ENCODE measurements around the gene GJD4.

GJD4 gene

GRCh38 chr10:35607475-35608327 lies 2.6 kb downstream of the GJD4 start:
- no peaks in the 10 kb centered on the region for H3K79me2 ChIP-seq (ENCODE audit: insufficient read depth, low read length)
- H2AFZ ChIP-seq (ENCODE audit: low read length), result no peak overlapping the region
- H3K27me3 ChIP-seq (ENCODE audit: insufficient read depth, low read length, poor library complexity, severe bottlenecking), result no peaks in the 10 kb centered on the region
- no peak overlapping the region for H3K4me3 ChIP-seq (ENCODE audit: low read length, poor library complexity, severe bottlenecking)
- H3K9me2 ChIP-seq (replicated peaks; ENCODE audit: low read depth, low read length), result no peaks in the 10 kb centered on the region
- no peaks in the 10 kb centered on the region for H3F3A ChIP-seq (ENCODE audit: low read depth)
- H4K20me1 ChIP-seq (ENCODE audit: insufficient read depth, low read length, poor library complexity, severe bottlenecking), result no peaks in the 10 kb centered on the region
- H3K9ac ChIP-seq (ENCODE audit: low read depth, low read length, poor library complexity, severe bottlenecking), result no peak overlapping the region
- no peaks in the 10 kb centered on the region for H3K36me3 ChIP-seq (ENCODE audit: insufficient read depth, low read length)
- no peak overlapping the region for H3K4me2 ChIP-seq (ENCODE audit: low read depth, low read length, poor library complexity, severe bottlenecking)
- no peaks in the 10 kb centered on the region; the same call in 1 of the 2 replicates for H3K9me3 ChIP-seq (ENCODE audit: insufficient read depth, low read depth, low read length)
- no peaks in the 10 kb centered on the region for H3K4me1 ChIP-seq (ENCODE audit: insufficient read depth, low read length, poor library complexity, severe bottlenecking)
- TF ChIP-seq CTCF (conservative IDR thresholded peaks at IDR 0.05; ENCODE audit: low read length), result no peak
- no peak for TF ChIP-seq EZH2phosphoT487 (IDR thresholded peaks at IDR 0.05; ENCODE audit: borderline replicate concordance)

DNA sequence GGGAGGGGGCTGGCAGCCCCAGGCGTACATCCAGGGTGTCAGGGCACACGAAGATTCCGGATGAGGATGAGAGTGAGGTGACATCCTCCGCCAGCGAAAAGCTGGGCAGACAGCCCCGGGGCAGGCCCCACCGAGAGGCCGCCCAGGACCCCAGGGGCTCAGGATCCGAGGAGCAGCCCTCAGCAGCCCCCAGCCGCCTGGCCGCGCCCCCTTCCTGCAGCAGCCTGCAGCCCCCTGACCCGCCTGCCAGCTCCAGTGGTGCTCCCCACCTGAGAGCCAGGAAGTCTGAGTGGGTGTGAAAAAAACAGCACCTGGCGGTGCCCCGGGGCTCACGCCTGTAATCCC lies 3.2 kb downstream of the GJD4 start:
- Histone ChIP-seq H3K79me2 (ENCODE audit: insufficient read depth, low read length) (no peaks in the 10 kb centered on the region), H3K4me1 (ENCODE audit: insufficient read depth, low read length, poor library complexity, severe bottlenecking) (no peaks in the 10 kb centered on the region), H3K4me3 (ENCODE audit: low read length, poor library complexity, severe bottlenecking) (no peak overlapping the region), H3K4me2 (ENCODE audit: low read depth, low read length, poor library complexity, severe bottlenecking) (no peak overlapping the region), H3K36me3 (ENCODE audit: insufficient read depth, low read length) (no peaks in the 10 kb centered on the region), H3K9me3 (ENCODE audit: insufficient read depth, low read depth, low read length) (no peaks in the 10 kb centered on the region; the same call in 1 of the 2 replicates), H3K9me2 (replicated peaks; ENCODE audit: low read depth, low read length) (no peaks in the 10 kb centered on the region), H3K27me3 (ENCODE audit: insufficient read depth, low read length, poor library complexity, severe bottlenecking) (no peaks in the 10 kb centered on the region), H3K9ac (ENCODE audit: low read depth, low read length, poor library complexity, severe bottlenecking) (no peak overlapping the region), H4K20me1 (ENCODE audit: insufficient read depth, low read length, poor library complexity, severe bottlenecking) (no peaks in the 10 kb centered on the region), H3F3A (ENCODE audit: low read depth) (no peaks in the 10 kb centered on the region), H2AFZ (ENCODE audit: low read length) (no peak overlapping the region)
- no peak for TF ChIP-seq CTCF (conservative IDR thresholded peaks at IDR 0.05; ENCODE audit: low read length)
- no peak for TF ChIP-seq EZH2phosphoT487 (IDR thresholded peaks at IDR 0.05; ENCODE audit: borderline replicate concordance)

- no peaks in the 10 kb centered on the region for H3K27me3 ChIP-seq (ENCODE audit: insufficient read depth, low read length, poor library complexity, severe bottlenecking)
- H3K4me2 ChIP-seq (ENCODE audit: low read depth, low read length, poor library complexity, severe bottlenecking), result no peak overlapping the region
- H3K36me3 ChIP-seq (ENCODE audit: insufficient read depth, low read length), result no peaks in the 10 kb centered on the region
- H4K20me1 ChIP-seq (ENCODE audit: insufficient read depth, low read length, poor library complexity, severe bottlenecking), result no peaks in the 10 kb centered on the region
- no peak overlapping the region for H3K4me3 ChIP-seq (ENCODE audit: low read length, poor library complexity, severe bottlenecking)
- H3K4me1 ChIP-seq (ENCODE audit: insufficient read depth, low read length, poor library complexity, severe bottlenecking), result no peaks in the 10 kb centered on the region
- no peak overlapping the region for H3K9ac ChIP-seq (ENCODE audit: low read depth, low read length, poor library complexity, severe bottlenecking)
- H2AFZ ChIP-seq (ENCODE audit: low read length), result no peak overlapping the region
- no peaks in the 10 kb centered on the region for H3F3A ChIP-seq (ENCODE audit: low read depth)
- no peaks in the 10 kb centered on the region for H3K79me2 ChIP-seq (ENCODE audit: insufficient read depth, low read length)
- no peaks in the 10 kb centered on the region for H3K9me2 ChIP-seq (replicated peaks; ENCODE audit: low read depth, low read length)
- peak; percentile 23; the same call in 1 of the 2 replicates for TF ChIP-seq CTCF (conservative IDR thresholded peaks at IDR 0.05; ENCODE audit: low read length)
- TF ChIP-seq EZH2phosphoT487 (IDR thresholded peaks at IDR 0.05; ENCODE audit: borderline replicate concordance), result no peak
- no peaks in the 10 kb centered on the region; the same call in 1 of the 2 replicates for H3K9me3 ChIP-seq (ENCODE audit: insufficient read depth, low read depth, low read length)
These were observed 6.6 kb downstream of the GJD4 start for GRCh38 chr10:35611750-35612149.
